ENCODE data around the gene SGCA.

DNA sequence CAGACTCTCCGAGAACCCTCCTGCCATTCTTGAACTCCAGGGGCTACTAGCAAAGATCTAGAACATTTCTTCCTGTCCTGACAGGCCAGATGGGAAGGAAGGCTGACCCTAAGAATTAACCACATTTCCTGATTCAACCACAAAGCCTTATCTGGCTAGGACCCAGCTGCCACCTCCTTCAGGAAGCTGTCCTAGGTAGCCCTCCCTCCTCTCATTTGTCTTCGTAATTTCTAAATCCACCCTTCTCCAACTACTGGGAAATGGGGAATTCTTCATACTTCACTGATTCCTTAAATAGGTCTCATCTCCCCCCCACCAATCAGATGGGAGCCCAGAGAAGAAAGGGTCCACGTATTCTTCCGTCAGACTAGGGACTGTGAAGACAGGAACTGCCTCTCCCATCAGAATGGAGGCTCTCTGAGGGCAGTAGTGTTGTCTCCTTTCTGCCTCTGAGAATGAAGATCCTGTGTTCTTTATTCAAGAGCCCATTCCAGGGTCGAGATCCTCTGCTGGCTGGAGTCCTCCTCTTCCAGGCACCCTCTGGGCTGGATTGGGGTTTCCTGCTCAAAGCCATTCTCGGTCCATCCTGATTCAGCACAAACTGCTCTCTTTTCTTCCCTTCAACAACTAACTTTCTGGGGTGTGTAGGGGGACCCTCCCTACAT, 38.0 kb upstream of the SGCA start:
- TF ChIP-seq, protein P1, sequence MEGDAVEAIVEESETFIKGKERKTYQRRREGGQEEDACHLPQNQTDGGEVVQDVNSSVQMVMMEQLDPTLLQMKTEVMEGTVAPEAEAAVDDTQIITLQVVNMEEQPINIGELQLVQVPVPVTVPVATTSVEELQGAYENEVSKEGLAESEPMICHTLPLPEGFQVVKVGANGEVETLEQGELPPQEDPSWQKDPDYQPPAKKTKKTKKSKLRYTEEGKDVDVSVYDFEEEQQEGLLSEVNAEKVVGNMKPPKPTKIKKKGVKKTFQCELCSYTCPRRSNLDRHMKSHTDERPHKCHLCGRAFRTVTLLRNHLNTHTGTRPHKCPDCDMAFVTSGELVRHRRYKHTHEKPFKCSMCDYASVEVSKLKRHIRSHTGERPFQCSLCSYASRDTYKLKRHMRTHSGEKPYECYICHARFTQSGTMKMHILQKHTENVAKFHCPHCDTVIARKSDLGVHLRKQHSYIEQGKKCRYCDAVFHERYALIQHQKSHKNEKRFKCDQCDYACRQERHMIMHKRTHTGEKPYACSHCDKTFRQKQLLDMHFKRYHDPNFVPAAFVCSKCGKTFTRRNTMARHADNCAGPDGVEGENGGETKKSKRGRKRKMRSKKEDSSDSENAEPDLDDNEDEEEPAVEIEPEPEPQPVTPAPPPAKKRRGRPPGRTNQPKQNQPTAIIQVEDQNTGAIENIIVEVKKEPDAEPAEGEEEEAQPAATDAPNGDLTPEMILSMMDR (IDR thresholded peaks at IDR 0.05) = no peak
- TF ChIP-seq POLR2A (IDR thresholded peaks at IDR 0.05; ENCODE audit: low read depth) = no peak

Measured in esophagus muscularis mucosa (tissue), 3 donors.